ENCODE data around the gene PRDM16. TPM values are rescaled to one million over a fixed set of nuclear protein-coding genes. Genes with fewer than 3 reads are reported as not detected.

The PRDM16 gene
- total and polyA plus RNA-seq, 2 of the 8 experiments (the other 6 are each of a cell fraction or from before 2014, with no cell fraction given): 0.39 to 0.43 TPM

DNA sequence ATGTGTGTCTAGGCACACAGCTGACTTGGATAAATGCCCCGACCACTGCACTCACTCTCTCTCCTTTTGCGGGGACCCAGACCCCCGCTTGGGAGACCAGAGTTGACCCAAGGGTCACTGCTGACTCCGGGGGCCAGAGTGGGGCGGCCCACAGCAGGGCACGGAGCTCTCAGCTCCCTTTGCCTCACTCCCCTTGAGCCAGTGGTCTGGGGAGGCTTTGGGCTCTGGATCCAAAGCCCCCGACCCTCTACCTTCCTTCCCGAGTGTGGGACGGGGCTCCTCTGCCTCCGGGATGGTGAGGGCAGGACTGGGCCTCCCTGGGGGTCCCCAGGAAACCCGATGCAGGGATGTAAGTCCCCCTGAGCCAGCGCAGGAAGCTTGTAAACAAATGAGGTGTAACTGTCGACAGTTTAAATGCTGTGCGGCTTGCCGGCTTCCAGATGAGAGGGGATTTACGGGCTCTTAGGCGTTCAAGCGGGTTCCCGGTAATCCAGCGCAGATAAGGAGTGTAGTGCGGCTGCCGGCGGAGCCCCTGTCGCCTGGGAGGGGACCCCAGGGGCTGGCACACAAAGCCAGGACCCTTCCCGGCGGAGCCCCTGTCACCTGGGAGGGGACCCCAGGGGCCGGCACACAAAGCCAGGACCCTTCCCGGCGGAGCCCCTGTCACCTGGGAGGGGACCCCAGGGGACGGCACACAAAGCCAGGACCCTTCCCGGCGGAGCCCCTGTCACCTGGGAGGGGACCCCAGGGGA is 40.3 kb upstream of the PRDM16 start:
- Histone ChIP-seq H3K4me2 (ENCODE audit: insufficient read depth in 1 of 2, low read depth in 2 of 2, low read length in 2 of 2) (no peak overlapping the region), H2AFZ (ENCODE audit: low read length) (no peak overlapping the region), H3K18ac (ENCODE audit: extremely low read depth, low read length) (no peak overlapping the region), H3K4me1 (replicated peaks in 1 of 4; ENCODE audit: control insufficient read depth in 3 of 4, insufficient read depth in 4 of 4, low read length in 3 of 4) (no peaks in the 10 kb centered on the region), H3K23ac (ENCODE audit: insufficient read length) (no peak overlapping the region), H3K36me3 (ENCODE audit: control insufficient read depth in 2 of 4, insufficient read depth in 4 of 4, low read length in 3 of 4) (no peaks in the 10 kb centered on the region; a peak in 2 of 8 replicates), H3K27ac (ENCODE audit: low read depth, low read length) (no peak overlapping the region), H3K56ac (replicated peaks; ENCODE audit: insufficient read length, low read depth, low read length) (no peak overlapping the region), H4K5ac (ENCODE audit: insufficient read length, low read depth, low read length) (no peak overlapping the region), H4K91ac (replicated peaks; ENCODE audit: insufficient read length, low read length) (no peak overlapping the region), H3K4ac (replicated peaks; ENCODE audit: insufficient read length, low read depth, low read length) (no peak overlapping the region), H3K79me2 (ENCODE audit: control insufficient read depth in 1 of 2, insufficient read depth in 2 of 2, low read length in 2 of 2) (no peaks in the 10 kb centered on the region), H3K27me3 (replicated peaks in 1 of 4; ENCODE audit: control insufficient read depth in 3 of 4, extremely low read depth in 1 of 4, insufficient read depth in 3 of 4, low read length in 3 of 4) (no peaks in the 10 kb centered on the region), H4K8ac (ENCODE audit: extremely low read depth, insufficient read depth, low read length) (no peak overlapping the region), H2BK5ac (ENCODE audit: low read depth, low read length) (no peak overlapping the region), H2BK20ac (ENCODE audit: low read length) (no peak overlapping the region), H3K23me2 (ENCODE audit: low read depth, low read length) (peaks cover 7% of the 10 kb centered on the region; the same call in 1 of the 2 replicates), H2BK12ac (ENCODE audit: low read depth, low read length) (no peak overlapping the region), H2AK5ac (ENCODE audit: low read depth, low read length) (no peak overlapping the region), H4K20me1 (replicated peaks in 1 of 2; ENCODE audit: control insufficient read depth in 1 of 2, insufficient read depth in 2 of 2, low read length in 2 of 2) (peaks cover 0 to 4% of the 10 kb centered on the region in 2 experiments), H2BK15ac (ENCODE audit: low read length) (no peak overlapping the region), H3K14ac (ENCODE audit: insufficient read length) (no peak overlapping the region), H3K9ac (replicated peaks in 1 of 4; ENCODE audit: extremely low read depth in 1 of 4, low read depth in 3 of 4, low read length in 3 of 4) (no peak overlapping the region), H2BK120ac (replicated peaks; ENCODE audit: low read depth, low read length) (no peak overlapping the region), H3K79me1 (ENCODE audit: low read depth, low read length) (no peaks in the 10 kb centered on the region), H3K9me3 (ENCODE audit: insufficient read depth in 2 of 2, low read depth in 1 of 2, low read length in 1 of 2) (peaks cover 62 to 97% of the 10 kb centered on the region in 2 experiments), H3K4me3 (ENCODE audit: extremely low read depth in 1 of 4, insufficient read depth in 2 of 4, low read depth in 3 of 4, low read length in 4 of 4) (no peak overlapping the region)
- 85% methylated on average over 21 of the region's 32 CpGs; no CpG with 5 or more reads in 1 of the 2 experiments for WGBS, 2 experiments (ENCODE audit: extremely low coverage in 1 of 2, insufficient coverage in 1 of 2, insufficient read length in 1 of 2, insufficient replicate concordance in 2 of 2, low coverage in 1 of 2, low lambda C conversion rate in 2 of 2, missing lambda C conversion rate in 1 of 2)
- ChIA-PET CTCF (ENCODE audit: partially characterized antibody) (no interaction called here), POLR2A (ENCODE audit: partially characterized antibody) (no interaction called here)
- FAIRE-seq (no peak), DNase-seq (ENCODE audit: low read depth in 1 of 2, low spot score in 2 of 2) (no peak)
- no peak for TF ChIP-seq GTF2F1 (IDR thresholded peaks at IDR 0.05; ENCODE audit: borderline replicate concordance, low read depth, low read length)
- TF ChIP-seq TAF1 (IDR thresholded peaks at IDR 0.05; ENCODE audit: low read depth, low read length): no peak
- TF ChIP-seq JUN (IDR thresholded peaks at IDR 0.05; ENCODE audit: low read depth, low read length): no peak
- TF ChIP-seq POU5F1 (IDR thresholded peaks at IDR 0.05; ENCODE audit: low read depth, low read length): no peak
- TF ChIP-seq RAD21 (IDR thresholded peaks at IDR 0.05 in 1 of 2, conservative IDR thresholded peaks at IDR 0.05 in 1 of 2; ENCODE audit: low read depth in 2 of 2, low read length in 2 of 2): no peak
- TF ChIP-seq TCF12 (IDR thresholded peaks at IDR 0.05; ENCODE audit: low read depth, low read length): no peak
- no peak for TF ChIP-seq ZNF274 (IDR thresholded peaks at IDR 0.05; ENCODE audit: borderline replicate concordance, extremely low read depth, low read length)
- no peak for TF ChIP-seq BRCA1 (IDR thresholded peaks at IDR 0.05; ENCODE audit: low read depth, low read length)
- TF ChIP-seq SRF (IDR thresholded peaks at IDR 0.05; ENCODE audit: low read depth, low read length): no peak
- no peak for TF ChIP-seq SIRT6 (IDR thresholded peaks at IDR 0.05; ENCODE audit: low read length)

Data from H1 (cell line).